ENCODE data around the gene RPA3. TPM values are rescaled to one million over a fixed set of nuclear protein-coding genes. Genes with fewer than 3 reads are reported as not detected.
A peak's percentile ranks its signal among the peaks of the same experiment; 100 is the strongest.

RPA3 gene
- total and polyA plus RNA-seq, 2 donors (not counting 3 experiments of a cell fraction or from before 2014, with no cell fraction given): 15.6 to 34.4 TPM

DNA sequence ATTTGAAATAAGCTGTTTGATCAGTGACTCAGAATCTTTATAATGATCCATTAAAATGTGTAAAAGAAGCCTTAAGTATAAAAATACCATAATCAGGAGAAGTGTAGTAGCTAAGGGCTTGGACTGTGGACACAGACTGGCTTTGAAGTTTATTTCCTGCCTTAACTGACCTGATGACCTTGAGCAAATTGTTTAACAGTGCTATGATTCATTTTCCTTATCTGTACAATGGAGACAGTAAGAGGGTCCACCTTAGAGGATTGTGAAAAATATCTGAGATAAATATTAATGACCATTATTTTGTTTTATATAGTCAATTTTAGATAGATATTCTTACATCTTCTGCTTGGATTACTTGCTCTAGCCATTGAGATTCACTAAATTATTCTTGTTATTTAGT, 13.3 kb upstream of the RPA3 start:
- intact Hi-C loops (cut with micrococcal nuclease): no loop called here
- Histone ChIP-seq H3K4me3 (replicated peaks in 1 of 3; ENCODE audit: insufficient read depth in 1 of 3, low read depth in 1 of 3, low read length in 3 of 3) (no peak overlapping the region), H3K9me1 (replicated peaks; ENCODE audit: control insufficient read depth, extremely low read depth, insufficient read depth, low read length) (no peaks in the 10 kb centered on the region), H3K79me2 (ENCODE audit: control insufficient read depth, insufficient read depth, low read length) (no peaks in the 10 kb centered on the region), H3K4me2 (ENCODE audit: insufficient read depth, low read length) (peak overlapping the region; percentile 86), H3K9me3 (replicated peaks; ENCODE audit: control insufficient read depth, insufficient read depth, low read length) (no peaks in the 10 kb centered on the region), H3K27ac (ENCODE audit: insufficient read depth, low read depth, low read length) (no peak overlapping the region), H3K9ac (replicated peaks; ENCODE audit: extremely low read depth, insufficient read depth, low read length) (no peak overlapping the region), H3K36me3 (ENCODE audit: control insufficient read depth in 2 of 2, extremely low read depth in 1 of 2, insufficient read depth in 2 of 2, low read length in 2 of 2) (no peaks in the 10 kb centered on the region), H3K4me1 (ENCODE audit: control insufficient read depth, extremely low read depth, insufficient read depth, low read length) (peaks cover 17% of the 10 kb centered on the region), H3K27me3 (ENCODE audit: control insufficient read depth in 2 of 2, insufficient read depth in 2 of 2, low read length in 2 of 2) (no peaks in the 10 kb centered on the region), H4K20me1 (replicated peaks; ENCODE audit: control insufficient read depth, extremely low read depth, insufficient read depth, low read length) (no peaks in the 10 kb centered on the region), H2AFZ (ENCODE audit: low read depth, low read length) (no peak overlapping the region)
- CTCF ChIA-PET: interaction anchor here (1.0 to 1.2 kb wide), 3 partner anchors 18 to 50 kb away, joined by 4 to 8 read pairs (median 4); no protein-coding TSS in a partner anchor
- DNase-seq (ENCODE audit: low read depth, low spot score) (peak; percentile 67), FAIRE-seq (peak; percentile 86)
- no TSS peak for BruUV-seq (replicated peaks)
- TF ChIP-seq GATA2 (IDR thresholded peaks at IDR 0.05; ENCODE audit: insufficient read depth, insufficient read length, low read depth, low read length) (no peak), EZH2 (IDR thresholded peaks at IDR 0.05; ENCODE audit: borderline replicate concordance, low read depth, low read length, severe bottlenecking) (no peak), JUN (IDR thresholded peaks at IDR 0.05; ENCODE audit: borderline replicate concordance, insufficient read depth, insufficient read length, low read depth) (peak; percentile 27), FOS (IDR thresholded peaks at IDR 0.05; ENCODE audit: borderline replicate concordance, insufficient read depth, low read length) (peak; percentile 52), POLR2AphosphoS5 (IDR thresholded peaks at IDR 0.05; ENCODE audit: insufficient read depth, low read depth, low read length) (no peak)
- TF ChIP-seq, protein P1, sequence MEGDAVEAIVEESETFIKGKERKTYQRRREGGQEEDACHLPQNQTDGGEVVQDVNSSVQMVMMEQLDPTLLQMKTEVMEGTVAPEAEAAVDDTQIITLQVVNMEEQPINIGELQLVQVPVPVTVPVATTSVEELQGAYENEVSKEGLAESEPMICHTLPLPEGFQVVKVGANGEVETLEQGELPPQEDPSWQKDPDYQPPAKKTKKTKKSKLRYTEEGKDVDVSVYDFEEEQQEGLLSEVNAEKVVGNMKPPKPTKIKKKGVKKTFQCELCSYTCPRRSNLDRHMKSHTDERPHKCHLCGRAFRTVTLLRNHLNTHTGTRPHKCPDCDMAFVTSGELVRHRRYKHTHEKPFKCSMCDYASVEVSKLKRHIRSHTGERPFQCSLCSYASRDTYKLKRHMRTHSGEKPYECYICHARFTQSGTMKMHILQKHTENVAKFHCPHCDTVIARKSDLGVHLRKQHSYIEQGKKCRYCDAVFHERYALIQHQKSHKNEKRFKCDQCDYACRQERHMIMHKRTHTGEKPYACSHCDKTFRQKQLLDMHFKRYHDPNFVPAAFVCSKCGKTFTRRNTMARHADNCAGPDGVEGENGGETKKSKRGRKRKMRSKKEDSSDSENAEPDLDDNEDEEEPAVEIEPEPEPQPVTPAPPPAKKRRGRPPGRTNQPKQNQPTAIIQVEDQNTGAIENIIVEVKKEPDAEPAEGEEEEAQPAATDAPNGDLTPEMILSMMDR (IDR thresholded peaks at IDR 0.05; ENCODE audit: extremely low read depth in 1 of 2, insufficient read depth in 1 of 2, low read depth in 1 of 2, low read length in 2 of 2): no peak
- dilution Hi-C loops (cut with MboI; ENCODE audit: extremely low pct_ligation_motif_present, low sequenced_read_pairs): no loop called here
- POLR2A ChIA-PET: no interaction called here
